Skin of body (tissue), 2 donors: Measurements from ENCODE around the gene PCNX4. TPM values are rescaled to one million over a fixed set of nuclear protein-coding genes. Genes with fewer than 3 reads are reported as not detected.

Experiments used
- DNase-seq: peaks from one replicate; lab custom pipeline; 2025; lab: John Stamatoyannopoulos, UW
- total RNA-seq: library from RNA; depleted of rRNA; stranded (reverse); fragments of >200 nt; gene quantifications from one replicate; pipeline ENCODE4 v1.2.3, GENCODE V29; 2014

The PCNX4 gene
- total RNA-seq, 1 donor from 2014 or later: 64.9 TPM

DNA sequence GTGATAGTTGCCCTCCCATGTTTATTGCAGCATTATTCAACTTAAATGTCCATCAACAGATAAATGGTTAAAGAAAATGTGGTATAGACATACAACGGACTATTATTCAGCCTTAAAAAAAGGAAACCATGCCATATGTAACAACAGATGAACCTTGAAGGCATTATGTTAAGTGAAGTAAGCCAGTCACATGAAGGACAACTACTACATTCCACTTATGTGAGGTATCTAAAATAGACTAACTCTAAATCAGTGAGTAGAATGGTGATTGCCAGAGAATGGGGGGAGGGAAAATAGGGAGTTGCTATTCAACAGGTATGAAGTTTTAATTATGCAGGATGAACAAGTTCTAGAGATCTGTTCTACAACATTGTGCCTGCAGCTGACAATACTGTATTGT is 10.1 kb downstream of the PCNX4 start:
- DNase-seq: no peak

DNA sequence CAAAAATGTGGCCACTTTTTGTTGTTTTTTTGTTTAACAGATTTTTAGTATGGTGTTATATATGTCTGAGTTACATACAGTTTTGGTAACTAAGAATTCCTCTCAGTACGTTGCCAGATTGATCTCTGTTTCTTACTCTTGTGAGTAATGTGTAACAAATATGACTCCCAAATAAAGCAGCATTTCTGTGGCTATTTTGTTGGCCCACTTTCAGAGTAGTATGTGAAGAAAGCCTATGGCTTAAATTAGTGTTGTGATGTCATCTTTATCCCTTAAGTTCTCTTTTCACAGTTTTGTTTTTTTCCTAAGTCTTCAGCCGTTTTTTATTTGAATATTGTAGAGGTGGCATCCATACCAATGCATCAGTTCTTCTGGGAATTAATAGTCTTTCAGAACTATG is 10.7 kb downstream of the PCNX4 start:
- peak; percentile 84 for DNase-seq

DNA sequence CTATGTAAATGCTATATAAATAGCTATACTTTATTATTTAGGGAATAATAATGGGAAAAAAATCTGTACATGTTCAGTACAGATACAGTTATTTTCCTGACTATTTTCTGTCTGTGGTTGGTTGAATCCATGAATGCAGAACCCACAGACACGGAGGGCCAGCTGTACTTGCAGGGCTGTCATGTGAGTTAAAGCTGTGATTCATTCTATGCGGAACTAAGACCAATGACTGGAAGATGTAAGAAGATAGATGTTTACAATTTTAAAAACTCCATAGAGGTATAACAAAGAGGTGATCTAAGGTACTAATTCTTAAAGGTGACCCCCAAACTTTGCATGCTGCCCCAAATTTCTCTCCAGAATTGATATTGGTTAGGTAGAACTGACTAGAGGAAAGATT is 14.6 kb downstream of the PCNX4 start:
- DNase-seq: no peak

DNA sequence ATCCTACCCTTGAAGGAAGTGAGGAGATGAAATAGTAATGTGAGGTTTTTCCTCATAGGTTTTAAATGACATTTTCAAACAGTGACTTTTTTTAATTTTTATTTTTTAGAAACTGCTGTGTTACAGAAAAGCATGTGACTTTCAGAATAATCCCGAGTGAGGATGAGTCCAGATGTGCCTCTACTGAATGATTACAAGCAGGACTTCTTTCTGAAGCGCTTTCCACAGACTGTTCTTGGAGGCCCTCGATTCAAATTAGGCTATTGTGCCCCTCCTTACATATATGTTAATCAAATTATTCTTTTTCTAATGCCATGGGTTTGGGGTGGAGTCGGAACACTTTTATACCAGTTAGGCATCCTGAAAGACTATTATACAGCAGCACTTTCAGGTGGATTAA is 15.8 kb downstream of the PCNX4 start:
- DNase-seq: peak; percentile 4

GRCh38 chr14:60111732-60112131 is 20.0 kb downstream of the PCNX4 start:
- no peak for DNase-seq

- DNase-seq: no peak
Observed at GRCh38 chr14:60114881-60115280, 23.2 kb downstream of the PCNX4 start.

DNA sequence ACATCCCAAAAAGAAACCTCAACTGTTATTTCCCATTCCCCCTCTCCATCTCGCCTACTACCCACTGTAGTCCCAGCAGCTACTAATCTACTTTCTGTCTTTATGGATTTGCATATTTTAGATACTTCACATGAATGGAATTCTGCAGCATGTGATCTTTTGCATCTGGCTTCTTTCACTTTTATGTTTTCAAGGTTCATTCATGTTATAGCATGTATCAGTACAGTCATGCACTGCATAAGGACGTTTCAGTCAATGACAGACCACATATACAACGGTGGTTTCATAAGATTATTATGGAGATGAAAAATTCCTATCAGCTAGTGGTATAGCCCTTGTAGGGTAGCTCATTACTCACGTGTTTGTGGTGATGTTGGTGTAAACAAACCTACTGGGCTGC is 24.5 kb downstream of the PCNX4 start:
- DNase-seq: no peak

- no peak for DNase-seq
Observed at GRCh38 chr14:60125918-60126317, 34.2 kb downstream of the PCNX4 start.

- DNase-seq: no peak
Observed at GRCh38 chr14:60133487-60133886, 41.8 kb downstream of the PCNX4 start.

- DNase-seq: no peak
Observed at GRCh38 chr14:60134702-60135101, 43.0 kb downstream of the PCNX4 start.

- peak; percentile 70 for DNase-seq
Observed at GRCh38 chr14:60151715-60152114, 60.0 kb downstream of the PCNX4 start.

GRCh38 chr14:60153991-60154390 is 62.3 kb downstream of the PCNX4 start:
- no peak for DNase-seq

DNA sequence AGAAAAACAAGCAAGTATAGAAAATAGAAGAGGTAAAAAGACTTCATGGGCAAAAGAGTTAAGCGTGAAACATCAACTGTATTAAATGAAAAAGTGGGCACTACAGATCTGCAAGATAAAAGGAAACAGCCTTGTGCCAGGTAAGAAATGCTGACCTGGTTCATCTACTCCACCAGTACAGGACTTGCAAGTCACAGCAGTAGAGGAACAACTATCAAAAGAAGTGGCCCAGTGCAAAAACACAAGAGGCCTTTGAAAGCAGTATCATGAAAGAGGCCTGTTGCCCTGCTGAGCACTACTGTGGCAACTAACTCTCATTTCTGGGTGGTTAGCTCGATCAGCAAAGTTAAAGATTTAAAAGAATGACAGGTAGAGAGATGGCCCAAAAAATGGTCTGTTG is 62.9 kb downstream of the PCNX4 start:
- DNase-seq: no peak

DNA sequence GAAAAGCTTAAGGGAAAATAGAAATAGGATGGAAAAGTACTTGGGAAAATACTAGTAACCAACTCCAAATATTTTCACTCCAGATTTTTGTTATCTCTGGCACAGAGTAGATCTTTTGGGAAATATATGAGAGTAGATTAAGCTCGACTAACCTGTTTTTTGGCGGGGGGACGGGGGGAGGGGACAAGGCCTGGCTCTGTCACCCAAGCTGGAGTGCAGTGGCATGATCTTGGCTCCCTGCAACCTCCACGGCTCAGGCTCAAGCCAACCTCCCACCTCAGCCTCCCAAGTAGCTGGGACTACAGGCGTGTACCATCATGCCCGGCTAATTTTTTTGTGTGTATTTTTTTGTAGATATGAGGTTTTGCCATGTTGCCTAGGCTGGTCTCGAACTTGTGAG is 68.7 kb downstream of the PCNX4 start:
- DNase-seq: no peak

DNA sequence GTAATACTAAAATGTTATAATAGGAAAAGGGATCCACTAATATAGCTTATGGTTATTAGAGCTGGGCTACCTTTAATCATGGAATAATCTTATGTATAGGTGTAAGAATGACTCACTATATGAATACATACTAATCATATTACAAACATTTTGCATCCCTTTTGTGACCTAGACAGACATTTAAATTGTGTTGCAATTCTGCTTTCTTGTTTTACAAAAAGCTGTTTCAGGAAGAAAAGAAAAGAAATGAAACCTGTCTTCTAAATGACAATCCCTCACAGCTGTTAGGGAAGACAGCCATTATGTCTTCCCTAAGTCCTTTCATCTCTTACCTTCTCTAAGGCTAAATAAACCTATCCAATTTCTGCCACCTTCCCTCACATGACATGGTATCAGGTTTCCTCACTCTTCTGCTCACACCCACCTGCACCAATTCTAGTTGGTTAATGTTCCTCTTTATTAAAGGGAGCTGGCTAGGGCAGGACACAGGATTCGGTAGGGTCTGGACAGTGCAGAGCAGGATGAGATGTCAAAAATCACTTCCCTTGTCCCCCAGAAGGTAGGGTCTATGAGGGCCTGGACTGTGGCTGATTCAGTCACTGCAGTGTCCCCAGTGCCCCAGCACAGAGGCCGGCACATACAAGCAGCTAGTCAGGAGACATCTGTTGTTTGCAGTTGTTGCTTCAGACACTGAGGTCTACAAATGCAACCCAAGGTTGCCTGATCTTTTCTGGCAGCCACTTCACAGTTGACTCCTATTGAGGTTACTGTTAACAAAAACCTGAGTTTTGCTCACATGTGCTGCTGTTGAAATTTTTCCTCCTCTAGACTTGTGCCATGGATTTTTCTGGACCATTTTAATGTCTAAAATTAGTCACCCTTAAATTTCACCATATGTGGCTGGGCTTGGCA is 69.7 kb downstream of the PCNX4 start:
- no peak for DNase-seq

DNA sequence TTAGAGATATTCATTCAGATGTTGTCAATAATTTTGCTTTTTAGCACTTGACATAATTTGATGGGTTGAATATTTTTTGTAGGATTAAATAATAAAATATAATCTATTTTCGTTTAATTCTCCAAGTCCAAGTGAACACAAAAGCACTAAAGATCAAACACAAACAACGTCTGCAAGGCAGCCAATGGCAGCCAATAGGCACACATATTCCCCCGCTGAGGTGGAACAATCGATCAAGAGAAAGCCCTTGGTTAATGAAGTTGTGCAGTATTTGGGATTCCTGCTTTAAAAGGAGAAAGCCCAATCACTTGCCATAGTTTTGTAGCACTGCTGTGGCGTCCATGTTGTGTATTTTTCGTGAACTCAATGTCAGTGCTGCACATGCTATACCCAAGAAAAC is 72.0 kb downstream of the PCNX4 start:
- no peak for DNase-seq

DNA sequence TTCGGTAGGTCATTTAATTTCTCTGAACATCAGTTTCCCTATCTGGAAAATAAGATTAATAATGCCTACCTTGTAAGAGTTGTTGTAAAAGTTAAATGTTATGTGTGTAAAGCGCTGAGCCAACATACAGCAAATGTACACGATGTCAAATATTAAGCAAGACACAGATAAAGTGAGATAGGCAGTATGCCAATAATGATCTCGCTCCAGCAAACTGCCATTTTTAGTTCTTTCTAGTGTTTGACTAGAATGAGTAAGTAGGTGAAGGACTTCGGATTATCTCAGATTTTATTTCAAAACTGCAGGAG is 72.6 kb downstream of the PCNX4 start:
- DNase-seq: peak; percentile 57

DNA sequence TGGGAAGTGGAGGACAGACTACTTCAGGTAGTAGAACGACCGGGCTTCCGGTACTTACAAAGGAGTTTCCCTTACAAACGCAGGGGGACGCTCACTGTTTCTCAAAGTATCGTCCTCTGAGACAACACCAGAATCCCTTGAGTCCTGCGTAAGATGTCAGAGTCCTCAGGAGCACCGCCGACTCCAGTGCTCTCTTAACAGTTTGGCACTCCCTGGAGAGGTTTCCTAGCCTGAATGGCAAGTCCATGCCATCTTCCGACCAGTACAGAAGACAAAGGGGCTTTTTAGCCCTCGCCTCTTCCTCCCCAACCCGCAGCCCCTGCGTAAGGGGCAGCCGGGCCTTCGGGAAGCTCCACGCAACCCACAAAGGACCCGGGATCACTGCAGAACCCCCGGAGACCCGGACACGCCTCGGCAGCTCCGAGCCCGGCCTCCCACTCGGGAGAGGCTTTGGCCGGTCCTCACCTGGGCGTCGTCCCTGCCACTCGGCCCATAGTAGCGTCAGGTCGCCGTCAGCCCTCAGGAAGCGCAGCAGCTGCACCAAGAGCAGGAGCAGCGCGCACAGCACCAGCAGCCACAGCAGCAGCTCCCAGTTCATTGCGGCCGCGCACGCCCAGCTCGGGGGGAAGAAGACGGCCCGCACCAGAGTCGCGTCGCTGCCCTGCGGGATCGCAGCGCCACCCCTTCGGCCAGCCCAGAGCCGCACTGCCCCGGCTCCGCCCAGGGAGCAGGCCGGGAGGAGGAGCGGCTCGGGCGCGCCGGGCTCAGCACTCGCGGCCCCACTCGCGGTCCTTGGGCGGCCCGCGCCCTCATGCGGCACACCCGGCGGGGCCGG is 73.2 kb downstream of the PCNX4 start, which contains the start of gene DHRS7:
Gene DHRS7, minus strand, starts transcription at position 687 of the 835 bp plus-strand sequence. Its CDS starts 89 bp downstream, at position 598.
- DNase-seq: peak; percentile 57

- DNase-seq: no peak
Observed at GRCh38 chr14:60165547-60165876, 73.8 kb downstream of the PCNX4 start.

DNA sequence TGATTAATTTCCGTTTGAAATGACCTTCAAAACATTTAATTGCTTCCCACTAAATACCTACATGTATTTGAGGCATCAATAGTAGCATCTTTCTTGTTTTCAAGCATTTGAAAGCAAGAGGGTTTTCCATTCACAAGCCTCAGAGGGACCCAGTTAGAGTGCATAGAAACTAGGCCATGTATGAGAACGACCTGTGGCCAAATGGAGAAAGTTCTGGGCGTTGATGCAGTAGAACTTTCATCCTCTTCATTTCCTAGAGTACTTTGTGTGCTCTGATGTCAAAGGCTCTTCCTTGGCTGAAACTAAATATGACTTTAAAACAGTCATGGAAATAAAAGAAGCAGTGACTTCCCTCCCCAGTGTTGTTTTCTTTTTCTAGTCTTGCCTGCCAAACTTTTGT is 74.4 kb downstream of the PCNX4 start:
- DNase-seq: no peak

DNA sequence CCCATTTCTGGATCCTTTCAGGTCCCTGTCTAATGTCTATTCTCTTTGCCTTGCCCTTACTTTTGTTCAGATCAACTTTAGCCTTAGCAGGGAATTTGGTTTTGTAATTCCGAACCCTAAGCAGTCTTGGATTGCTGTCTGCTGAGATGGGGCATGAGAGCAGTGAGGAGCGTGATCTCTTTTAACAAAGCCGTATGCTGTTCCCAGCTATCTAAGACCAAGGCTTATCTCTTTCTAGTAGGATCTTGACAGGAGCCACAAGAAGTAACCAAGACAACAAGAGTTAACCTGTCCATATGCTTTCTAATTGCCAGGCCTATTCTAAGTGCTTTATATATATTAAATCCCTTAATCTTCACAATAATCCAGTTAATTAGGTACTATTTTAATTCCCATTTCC is 78.0 kb downstream of the PCNX4 start:
- no peak for DNase-seq

DNA sequence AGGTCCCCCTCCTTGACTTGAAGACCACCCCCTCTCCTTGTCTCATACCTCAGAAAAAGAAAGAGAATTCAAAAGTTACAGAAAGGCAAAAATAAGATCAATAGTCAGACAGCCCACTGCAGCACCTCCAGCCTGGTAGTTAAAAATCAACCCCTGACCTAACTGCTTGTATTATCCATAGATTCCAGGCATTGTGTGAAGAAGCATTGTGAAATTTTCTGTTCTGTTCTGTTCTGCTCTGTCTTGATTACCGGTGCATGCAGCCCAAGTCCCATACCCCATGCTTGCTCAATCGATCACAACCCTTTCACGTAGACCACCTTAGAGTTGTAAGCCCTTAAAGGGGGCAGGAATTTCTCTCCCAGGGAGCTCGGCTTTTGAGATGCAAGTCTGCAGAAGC is 79.2 kb downstream of the PCNX4 start:
- DNase-seq: no peak

- no peak for DNase-seq
Observed at GRCh38 chr14:60171690-60172089, 80.0 kb downstream of the PCNX4 start.
